Coronary artery (tissue), 2 donors: ENCODE results near the gene SOX18.

Experiments
- DNase-seq: peaks from one replicate; pipeline ENCODE4 v3.0.0-alpha.2; 2017; ENCODE audit warnings: low spot score
- H3K27ac ChIP-seq, 2 donors: fragments of 200-600 bp; sonication (generic); one replicate each; pipeline ENCODE4 v1.5.1; 2016 to 2019
- H3K4me3 ChIP-seq: fragments of 200-600 bp; sonication (generic); 2 replicates; pipeline ENCODE4 v1.5.1; 2016; ENCODE audit warnings: mild to moderate bottlenecking, moderate library complexity
- CTCF ChIP-seq: fragments of 200-600 bp; sonication (generic); IDR thresholded peaks from one replicate; pipeline ENCODE4 v1.5.1; 2019; ENCODE audit warnings: antibody characterized with exemption

SOX18 gene

GRCh38 chr20:64071341-64072332 is 22.2 kb upstream of the SOX18 start:
- no peak for DNase-seq
- Histone ChIP-seq H3K27ac (no peak overlapping the region), H3K4me3 (no peak overlapping the region)
- TF ChIP-seq CTCF, result no peak

GRCh38 chr20:64070244-64070993 is 21.0 kb upstream of the SOX18 start:
- H3K27ac ChIP-seq, result no peak overlapping the region
- TF ChIP-seq CTCF, result no peak
- no peak for DNase-seq
- H3K4me3 ChIP-seq, result no peak overlapping the region

GRCh38 chr20:64069614-64070243 is 20.3 kb upstream of the SOX18 start:
- H3K4me3 ChIP-seq, result no peak overlapping the region
- TF ChIP-seq CTCF, result peak; percentile 36
- no peak overlapping the region for H3K27ac ChIP-seq
- DNase-seq, result no peak

GRCh38 chr20:64069209-64069613 is 19.8 kb upstream of the SOX18 start:
- no peak overlapping the region for H3K4me3 ChIP-seq

GRCh38 chr20:64068386-64069208 is 19.2 kb upstream of the SOX18 start:
- Histone ChIP-seq H3K27ac (no peak overlapping the region), H3K4me3 (no peak overlapping the region)
- no peak for DNase-seq
- no peak for TF ChIP-seq CTCF

More at GRCh38 chr20:64069209-64069613, 19.8 kb upstream of the SOX18 start:
- no peak overlapping the region for H3K27ac ChIP-seq
- no peak for DNase-seq
- no peak for TF ChIP-seq CTCF

- TF ChIP-seq CTCF, result no peak
- DNase-seq, result no peak
- Histone ChIP-seq H3K27ac (no peak overlapping the region), H3K4me3 (no peak overlapping the region)
These were observed 18.4 kb upstream of the SOX18 start for GRCh38 chr20:64067733-64068307.
